ENCODE measurements around the gene DENND1B. TPM values are rescaled to one million over a fixed set of nuclear protein-coding genes. Genes with fewer than 3 reads are reported as not detected.

DENND1B gene
- total RNA-seq, 4 donors from 2014 or later = 1.8 to 37.5 (median 19.5) TPM

GRCh38 chr1:197673292-197673691 lies 102.0 kb downstream of the DENND1B start:
- intact Hi-C loops (cut with DNase I; ENCODE audit: low total_unique reads) = no loop called here
- Histone ChIP-seq H3K27me3 (no peaks in the 10 kb centered on the region), H3K27ac (no peak overlapping the region), H3K9me3 (no peaks in the 10 kb centered on the region), H3K36me3 (no peaks in the 10 kb centered on the region), H3K4me3 (no peak overlapping the region), H3K4me1 (no peaks in the 10 kb centered on the region)
- no peak for DNase-seq
- TF ChIP-seq POLR2A (IDR thresholded peaks at IDR 0.05) = no peak
- no peak for TF ChIP-seq CTCF (IDR thresholded peaks at IDR 0.05)

- H3K9me3 ChIP-seq = no peaks in the 10 kb centered on the region
- no peaks in the 10 kb centered on the region for H3K4me1 ChIP-seq
- no peak overlapping the region for H3K27ac ChIP-seq
- no peak for DNase-seq
- H3K4me3 ChIP-seq = no peak overlapping the region
- no peaks in the 10 kb centered on the region for H3K27me3 ChIP-seq
- intact Hi-C loops (cut with DNase I; ENCODE audit: low total_unique reads) = no loop called here
- TF ChIP-seq POLR2A (IDR thresholded peaks at IDR 0.05) (no peak), CTCF (IDR thresholded peaks at IDR 0.05) (no peak)
- H3K36me3 ChIP-seq = no peaks in the 10 kb centered on the region
Measured at GRCh38 chr1:197672347-197672746, 102.9 kb downstream of the DENND1B start.

- DNase-seq = no peak
- no peaks in the 10 kb centered on the region for H3K4me1 ChIP-seq
- no peak overlapping the region for H3K27ac ChIP-seq
- intact Hi-C loops (cut with DNase I; ENCODE audit: low total_unique reads) = no loop called here
- H3K9me3 ChIP-seq = no peaks in the 10 kb centered on the region
- TF ChIP-seq CTCF (IDR thresholded peaks at IDR 0.05) (no peak), POLR2A (IDR thresholded peaks at IDR 0.05) (no peak)
- H3K27me3 ChIP-seq = no peaks in the 10 kb centered on the region
- H3K36me3 ChIP-seq = no peaks in the 10 kb centered on the region
- no peak overlapping the region for H3K4me3 ChIP-seq
Measured at GRCh38 chr1:197671920-197672319, 103.4 kb downstream of the DENND1B start.

GRCh38 chr1:197671140-197671539 lies 104.1 kb downstream of the DENND1B start:
- TF ChIP-seq CTCF (IDR thresholded peaks at IDR 0.05) (no peak), POLR2A (IDR thresholded peaks at IDR 0.05) (no peak)
- DNase-seq = no peak
- H3K36me3 ChIP-seq = no peaks in the 10 kb centered on the region
- no peaks in the 10 kb centered on the region for H3K4me1 ChIP-seq
- no peaks in the 10 kb centered on the region for H3K27me3 ChIP-seq
- H3K4me3 ChIP-seq = no peak overlapping the region
- no peaks in the 10 kb centered on the region for H3K9me3 ChIP-seq
- intact Hi-C loops (cut with DNase I; ENCODE audit: low total_unique reads) = no loop called here
- no peak overlapping the region for H3K27ac ChIP-seq

- H3K9me3 ChIP-seq = no peaks in the 10 kb centered on the region
- no peaks in the 10 kb centered on the region for H3K36me3 ChIP-seq
- no peak for TF ChIP-seq CTCF (IDR thresholded peaks at IDR 0.05)
- TF ChIP-seq POLR2A (IDR thresholded peaks at IDR 0.05) = no peak
- no peaks in the 10 kb centered on the region for H3K27me3 ChIP-seq
- intact Hi-C loops (cut with DNase I; ENCODE audit: low total_unique reads) = no loop called here
- DNase-seq = no peak
- no peak overlapping the region for H3K4me3 ChIP-seq
- H3K27ac ChIP-seq = no peak overlapping the region
- no peaks in the 10 kb centered on the region for H3K4me1 ChIP-seq
Measured at GRCh38 chr1:197666769-197667285, 108.5 kb downstream of the DENND1B start.
